Memory B cell (primary cell): ENCODE results near the gene HOXD11.
A peak's percentile ranks its signal among the peaks of the same experiment; 100 is the strongest.

Experiments
- ATAC-seq: fragments of 150-1000 bp; cut with Tn5 transposase; 2 replicates; pipeline ENCODE4 v1.10.0; 2021; ENCODE audit warnings: low read depth, mild to moderate bottlenecking, moderate library complexity
- DNase-seq, 2 donors: peaks; one replicate each; pipeline ENCODE4 v3.0.0; 2022; ENCODE audit warnings: low spot score in 2 of 2
- H3K27ac Mint-ChIP-seq: one replicate; pipeline ENCODE4 v1.8.0; 2022; ENCODE audit warnings: mild to moderate bottlenecking, moderate library complexity, mixed read lengths
- H3K27me3 Mint-ChIP-seq: one replicate; pipeline ENCODE4 v1.8.0; 2022; ENCODE audit warnings: mixed read lengths
- H3K36me3 Mint-ChIP-seq: one replicate; pipeline ENCODE4 v1.8.0; 2022; ENCODE audit warnings: mild to moderate bottlenecking, mixed read lengths
- H3K4me1 Mint-ChIP-seq: one replicate; pipeline ENCODE4 v1.8.0; 2022; ENCODE audit warnings: mixed read lengths
- H3K4me3 Mint-ChIP-seq: one replicate; pipeline ENCODE4 v1.8.0; 2022; ENCODE audit warnings: mild to moderate bottlenecking, moderate library complexity, mixed read lengths
- H3K9me3 Mint-ChIP-seq: one replicate; pipeline ENCODE4 v1.8.0; 2022; ENCODE audit warnings: mixed read lengths

The HOXD11 gene

DNA sequence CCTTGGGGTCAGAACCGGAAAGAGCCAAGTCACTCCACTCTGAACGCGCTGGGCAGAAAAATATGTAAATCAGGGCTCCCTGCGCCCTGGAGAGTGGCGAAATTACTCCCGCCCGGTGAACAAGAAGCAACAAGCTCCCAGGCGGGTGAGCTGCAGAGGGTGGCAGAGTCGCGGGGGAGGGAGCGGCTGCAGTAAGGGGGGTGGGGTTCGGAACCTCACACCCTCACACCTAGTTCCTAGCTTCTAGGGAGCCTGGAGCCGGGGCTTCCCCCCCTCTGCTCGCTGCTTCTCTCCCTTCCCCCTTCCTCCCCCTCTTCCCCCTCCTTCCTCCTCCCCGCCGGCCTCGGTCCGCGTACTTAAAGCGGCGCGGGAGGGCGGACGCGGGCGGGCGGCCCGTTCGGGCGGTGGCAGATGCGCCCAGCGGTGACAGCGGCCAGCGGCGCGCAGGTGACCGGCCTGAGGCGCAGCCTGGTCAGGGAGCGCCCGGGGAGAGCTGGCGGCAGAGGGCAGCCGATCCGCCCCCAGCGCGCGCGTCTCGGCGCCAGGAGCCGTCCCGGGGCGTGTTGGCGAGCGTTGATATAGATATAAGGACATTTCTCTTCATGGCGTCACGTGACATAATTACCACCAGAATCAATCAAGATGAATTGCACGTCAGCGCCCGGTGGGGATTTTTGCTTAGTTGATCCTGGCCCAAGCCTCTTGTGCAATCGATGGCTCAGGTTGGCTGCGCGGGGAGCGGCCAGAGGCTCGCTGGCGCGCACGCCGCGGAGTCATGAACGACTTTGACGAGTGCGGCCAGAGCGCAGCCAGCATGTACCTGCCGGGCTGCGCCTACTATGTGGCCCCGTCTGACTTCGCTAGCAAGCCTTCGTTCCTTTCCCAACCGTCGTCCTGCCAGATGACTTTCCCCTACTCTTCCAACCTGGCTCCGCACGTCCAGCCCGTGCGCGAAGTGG is at the start of gene HOXD11:
Gene HOXD11, plus strand, starts transcription at position 700 of the 959 bp plus-strand sequence. Its CDS starts 76 bp downstream, at position 776.
- Mint-ChIP-seq H3K27ac (no peak within 1 kb of the TSS), H3K36me3 (peaks cover 4% of the 10 kb centered on the region), H3K9me3 (peaks cover 5% of the 10 kb centered on the region), H3K27me3 (peaks cover 28% of the 10 kb centered on the region), H3K4me3 (peak within 1 kb of the TSS; percentile 14), H3K4me1 (peaks cover 11% of the 10 kb centered on the region)
- DNase-seq: no peak
- no peak for ATAC-seq

DNA sequence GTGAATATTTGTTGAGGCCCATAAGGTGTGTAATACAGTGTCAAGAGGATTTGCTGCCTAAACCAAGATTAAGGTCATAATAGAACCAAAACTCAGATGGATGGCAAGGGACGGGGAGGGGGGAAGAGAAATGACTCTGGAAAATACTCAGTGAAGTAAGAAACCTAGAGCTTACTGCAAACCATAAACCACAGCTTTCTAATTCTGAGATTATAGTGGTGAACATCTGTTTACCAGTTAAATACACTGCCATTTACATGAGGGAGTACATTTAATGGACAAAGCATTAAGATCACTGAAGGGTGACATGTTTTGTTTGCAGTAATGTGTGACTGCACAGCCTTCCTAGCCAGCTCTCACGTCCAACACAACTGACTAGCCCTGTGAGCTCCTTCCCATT is 43.1 kb upstream of the HOXD11 start:
- Mint-ChIP-seq H3K27ac (no peak overlapping the region), H3K36me3 (no peaks in the 10 kb centered on the region), H3K4me1 (no peaks in the 10 kb centered on the region), H3K27me3 (peaks cover 22% of the 10 kb centered on the region), H3K9me3 (no peaks in the 10 kb centered on the region), H3K4me3 (no peak overlapping the region)
- no peak for ATAC-seq
- DNase-seq: no peak

DNA sequence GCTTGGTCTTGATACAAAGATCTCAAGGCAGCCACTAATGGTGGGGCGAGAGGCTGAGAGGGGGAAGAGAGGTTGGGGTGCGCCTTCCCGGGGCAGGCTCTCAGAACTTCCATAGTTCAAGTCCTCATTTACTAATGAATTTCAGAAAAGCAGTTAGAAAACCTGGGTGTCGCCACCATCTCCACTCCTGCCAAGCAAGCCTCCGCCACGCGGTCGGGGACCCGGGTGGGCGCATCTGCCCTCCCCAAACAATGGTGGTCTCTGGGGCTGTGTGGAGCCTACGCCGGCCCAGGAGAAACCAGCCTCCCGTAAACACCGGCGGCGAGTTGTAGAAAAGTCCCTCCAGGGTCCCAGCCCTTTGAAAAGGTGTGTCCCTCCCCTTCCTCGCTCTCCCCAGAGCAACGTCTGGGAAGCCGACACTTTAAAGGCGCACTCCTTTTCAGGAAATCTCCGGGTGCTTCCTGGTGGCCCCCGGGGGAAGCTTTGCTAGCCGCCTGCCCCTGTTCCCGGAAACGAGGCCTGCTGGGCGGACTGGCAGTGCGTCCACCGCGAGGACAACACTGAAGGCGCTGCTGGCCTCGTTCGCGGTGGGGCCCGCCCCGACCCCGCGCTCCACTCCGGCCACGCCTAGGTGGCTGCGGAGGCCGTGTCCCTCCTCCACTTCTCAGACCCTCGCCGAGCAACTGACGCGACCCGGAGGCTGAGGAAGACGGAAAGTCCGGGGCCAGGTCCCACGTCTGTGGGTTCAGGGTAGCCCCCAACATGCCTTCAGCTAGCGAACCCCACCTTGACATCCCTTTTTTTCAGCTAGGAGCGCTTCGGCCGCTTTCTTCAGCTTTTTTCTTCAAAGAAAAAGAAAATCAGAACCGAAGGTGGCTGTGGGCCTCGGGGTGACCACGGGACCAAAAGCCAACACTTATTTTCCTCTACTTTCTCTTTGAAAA is 40.2 kb upstream of the HOXD11 start:
- H3K4me1 Mint-ChIP-seq: no peaks in the 10 kb centered on the region
- H3K4me3 Mint-ChIP-seq: no peak overlapping the region
- peaks cover 35% of the 10 kb centered on the region for H3K27me3 Mint-ChIP-seq
- no peaks in the 10 kb centered on the region for H3K36me3 Mint-ChIP-seq
- H3K27ac Mint-ChIP-seq: no peak overlapping the region
- no peaks in the 10 kb centered on the region for H3K9me3 Mint-ChIP-seq
- DNase-seq: no peak
- no peak for ATAC-seq

DNA sequence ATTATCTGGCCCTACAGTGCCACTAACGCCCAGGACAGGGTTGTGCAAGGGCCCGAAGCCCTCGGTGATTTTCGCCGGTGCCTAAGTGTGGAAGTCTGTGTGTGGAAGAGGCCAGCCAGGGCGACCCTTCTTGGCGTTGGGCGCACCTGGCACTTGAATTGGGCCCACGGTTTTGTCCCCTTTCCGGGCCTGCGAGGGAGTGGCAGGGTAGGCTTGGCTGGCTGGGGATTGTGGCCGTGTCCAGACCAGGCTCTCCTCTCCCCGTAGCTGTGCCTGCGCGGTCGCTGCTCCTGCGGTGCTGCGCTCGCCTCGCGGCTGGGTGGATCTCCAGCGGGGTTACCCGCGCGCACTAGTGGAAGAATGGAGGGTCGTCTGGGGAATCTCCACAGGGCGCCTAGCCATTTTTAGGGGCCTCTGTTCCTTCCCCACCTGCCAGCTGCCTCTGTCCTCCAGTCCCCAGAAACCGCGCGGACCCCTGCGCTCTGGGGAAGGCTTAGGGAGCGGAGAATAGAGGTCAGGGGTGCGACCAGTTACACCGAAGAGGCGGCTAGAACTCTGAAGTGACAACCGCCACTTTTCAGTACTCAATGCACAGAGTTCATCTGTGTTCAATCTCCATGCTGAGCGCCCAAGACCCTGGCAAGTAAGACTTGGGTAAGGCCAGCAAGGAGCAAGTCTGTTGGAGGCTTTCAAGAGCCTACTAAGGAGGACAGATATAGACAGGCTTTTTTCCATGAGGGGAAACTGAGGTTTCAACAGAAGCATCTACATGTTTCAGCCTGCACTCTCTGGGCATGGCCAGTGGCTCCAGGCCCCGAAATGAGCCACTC is 39.3 kb upstream of the HOXD11 start:
- Mint-ChIP-seq H3K4me3 (no peak overlapping the region), H3K27me3 (peaks cover 34% of the 10 kb centered on the region), H3K9me3 (no peaks in the 10 kb centered on the region), H3K4me1 (no peaks in the 10 kb centered on the region), H3K27ac (no peak overlapping the region), H3K36me3 (no peaks in the 10 kb centered on the region)
- ATAC-seq: no peak
- no peak for DNase-seq

DNA sequence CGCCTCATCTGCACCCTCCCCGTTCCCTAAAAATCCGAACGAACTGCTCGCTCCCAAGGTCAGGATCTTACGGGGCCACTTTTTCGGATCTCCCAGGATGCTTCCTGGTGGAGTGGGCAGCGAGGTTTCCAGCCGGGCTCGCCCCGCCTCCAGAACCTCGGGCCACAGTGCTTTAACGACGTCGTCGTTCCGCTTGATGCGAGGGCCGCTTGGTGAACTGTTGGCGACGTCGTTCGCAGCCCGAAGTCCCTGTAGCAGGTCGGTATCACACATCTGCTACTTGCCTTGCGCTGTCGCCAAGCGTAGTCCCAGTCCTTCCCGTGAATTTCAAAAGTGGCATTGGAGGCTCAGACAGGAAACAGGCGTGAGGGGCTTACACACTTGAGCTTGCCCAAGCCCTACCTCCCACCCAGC is 38.7 kb upstream of the HOXD11 start:
- ATAC-seq (no peak), DNase-seq (no peak)
- no peaks in the 10 kb centered on the region for H3K9me3 Mint-ChIP-seq
- peaks cover 34% of the 10 kb centered on the region for H3K27me3 Mint-ChIP-seq
- no peaks in the 10 kb centered on the region for H3K4me1 Mint-ChIP-seq
- no peak overlapping the region for H3K4me3 Mint-ChIP-seq
- no peak overlapping the region for H3K27ac Mint-ChIP-seq
- no peaks in the 10 kb centered on the region for H3K36me3 Mint-ChIP-seq

DNA sequence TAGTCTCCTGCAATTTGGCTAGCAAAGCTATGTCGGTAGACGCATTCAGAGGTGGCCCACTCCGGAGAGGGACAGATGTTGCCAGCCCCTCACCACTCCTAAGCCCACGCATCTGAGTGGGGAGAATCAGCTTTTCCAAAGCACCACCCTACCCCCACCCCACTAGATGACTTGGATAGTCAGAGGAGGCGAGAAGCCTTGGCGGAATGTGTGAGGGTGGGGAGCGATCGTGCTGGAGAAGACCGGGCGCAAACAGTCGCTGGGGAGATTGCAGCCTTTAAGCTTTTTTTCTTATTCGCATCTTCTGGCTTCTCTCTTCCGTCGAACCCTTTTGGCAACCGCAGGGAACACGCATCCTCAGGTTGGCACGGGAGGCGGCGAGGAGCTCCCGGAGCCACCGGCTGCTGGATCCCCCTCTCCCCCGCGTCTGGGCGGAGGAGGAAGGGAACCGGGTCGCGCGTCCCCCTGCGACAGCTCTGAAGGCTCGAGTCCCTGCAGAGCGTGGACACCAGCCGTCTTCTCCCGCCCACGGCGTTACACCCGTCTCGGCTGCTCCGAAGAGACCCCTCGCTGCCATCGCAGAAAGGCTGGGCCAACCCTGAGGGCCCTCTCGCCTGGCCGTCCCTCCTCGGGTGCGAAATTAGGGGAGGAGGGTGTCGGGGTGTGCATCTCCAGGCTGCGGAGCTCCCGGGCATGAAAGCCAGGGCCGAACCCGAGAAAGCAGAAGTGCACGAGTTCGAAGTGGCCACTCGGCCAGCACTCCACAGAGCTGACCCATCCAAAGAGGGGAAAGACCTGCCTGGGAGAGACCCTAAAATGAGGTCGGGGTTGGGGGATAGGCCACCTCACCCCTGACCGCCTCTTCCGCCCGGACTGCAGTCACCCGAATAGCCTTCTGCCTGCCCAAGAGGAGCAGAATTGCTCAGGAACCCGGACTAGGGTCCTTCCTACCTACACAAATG is 35.5 kb upstream of the HOXD11 start:
- H3K27ac Mint-ChIP-seq: no peak overlapping the region
- no peaks in the 10 kb centered on the region for H3K36me3 Mint-ChIP-seq
- peaks cover 1% of the 10 kb centered on the region for H3K9me3 Mint-ChIP-seq
- H3K4me1 Mint-ChIP-seq: no peaks in the 10 kb centered on the region
- H3K4me3 Mint-ChIP-seq: no peak overlapping the region
- ATAC-seq (no peak), DNase-seq (no peak)
- H3K27me3 Mint-ChIP-seq: peaks cover 33% of the 10 kb centered on the region

DNA sequence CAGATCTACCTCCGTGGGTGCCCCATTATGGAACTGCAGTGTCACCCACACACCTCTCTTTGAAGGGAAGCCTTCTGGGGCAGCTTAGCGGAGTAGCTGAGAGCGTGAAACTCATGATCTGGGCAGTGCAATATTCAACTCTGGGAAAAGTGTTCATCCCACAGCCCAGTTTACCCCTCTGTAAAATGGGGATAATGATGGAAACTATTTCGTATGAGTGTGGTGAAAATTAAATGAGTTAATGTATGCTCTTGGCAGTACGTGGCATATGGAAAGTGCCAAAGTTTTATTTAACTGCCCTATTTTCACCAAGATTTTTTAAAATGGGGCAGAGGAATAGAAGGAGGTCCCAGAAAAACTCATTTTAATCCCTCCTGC is 34.8 kb upstream of the HOXD11 start:
- no peaks in the 10 kb centered on the region for H3K4me1 Mint-ChIP-seq
- H3K27me3 Mint-ChIP-seq: peaks cover 35% of the 10 kb centered on the region
- peaks cover 1% of the 10 kb centered on the region for H3K9me3 Mint-ChIP-seq
- H3K36me3 Mint-ChIP-seq: no peaks in the 10 kb centered on the region
- ATAC-seq (no peak), DNase-seq (no peak)
- no peak overlapping the region for H3K27ac Mint-ChIP-seq
- no peak overlapping the region for H3K4me3 Mint-ChIP-seq

DNA sequence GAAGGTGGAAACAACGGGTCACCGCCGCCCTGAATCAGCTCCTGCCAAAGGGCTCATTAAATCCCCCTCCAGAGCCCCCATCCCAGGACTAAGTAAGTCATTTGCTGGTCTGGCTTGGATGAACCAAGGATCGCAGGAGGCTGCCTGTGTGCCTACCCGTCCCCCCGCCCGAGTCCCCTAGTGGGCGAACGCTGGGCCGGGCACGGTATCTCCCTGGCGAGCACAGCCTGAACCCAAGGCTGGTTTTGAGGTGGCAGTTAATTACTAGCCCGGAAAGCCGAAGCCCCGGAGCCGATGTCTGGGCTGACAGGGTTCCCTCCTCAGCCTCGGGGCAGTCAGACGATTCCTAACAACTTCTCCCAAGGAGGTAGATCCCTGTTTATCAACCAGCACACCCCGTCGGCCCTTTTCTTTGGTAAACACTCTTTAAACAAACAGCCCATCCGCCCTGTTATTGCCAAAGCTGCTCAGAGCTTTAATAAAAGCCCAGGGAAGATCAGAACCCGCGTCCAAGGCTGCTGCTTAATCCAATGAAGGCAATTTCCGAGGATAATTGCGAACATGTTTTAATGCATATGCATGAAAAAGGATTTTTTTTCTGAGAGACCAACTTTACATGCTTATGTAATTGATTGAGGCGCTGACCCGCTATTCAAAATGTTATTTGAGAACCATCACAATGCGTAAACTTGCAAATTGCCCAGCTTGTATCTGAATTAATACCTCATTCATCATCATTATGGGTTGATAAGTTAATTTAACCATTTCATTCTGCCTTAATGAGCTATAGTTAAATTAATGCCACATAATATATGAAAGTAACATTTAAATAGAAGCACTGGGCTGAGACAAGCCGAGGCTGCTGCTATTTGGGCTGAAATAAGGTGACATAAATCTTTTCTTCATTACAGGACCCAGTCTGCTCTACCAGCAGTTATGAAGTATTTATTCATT is 33.9 kb upstream of the HOXD11 start:
- DNase-seq (no peak), ATAC-seq (no peak)
- Mint-ChIP-seq H3K4me3 (no peak overlapping the region), H3K36me3 (no peaks in the 10 kb centered on the region), H3K9me3 (peaks cover 1% of the 10 kb centered on the region), H3K4me1 (no peaks in the 10 kb centered on the region), H3K27ac (no peak overlapping the region), H3K27me3 (peaks cover 36% of the 10 kb centered on the region)

DNA sequence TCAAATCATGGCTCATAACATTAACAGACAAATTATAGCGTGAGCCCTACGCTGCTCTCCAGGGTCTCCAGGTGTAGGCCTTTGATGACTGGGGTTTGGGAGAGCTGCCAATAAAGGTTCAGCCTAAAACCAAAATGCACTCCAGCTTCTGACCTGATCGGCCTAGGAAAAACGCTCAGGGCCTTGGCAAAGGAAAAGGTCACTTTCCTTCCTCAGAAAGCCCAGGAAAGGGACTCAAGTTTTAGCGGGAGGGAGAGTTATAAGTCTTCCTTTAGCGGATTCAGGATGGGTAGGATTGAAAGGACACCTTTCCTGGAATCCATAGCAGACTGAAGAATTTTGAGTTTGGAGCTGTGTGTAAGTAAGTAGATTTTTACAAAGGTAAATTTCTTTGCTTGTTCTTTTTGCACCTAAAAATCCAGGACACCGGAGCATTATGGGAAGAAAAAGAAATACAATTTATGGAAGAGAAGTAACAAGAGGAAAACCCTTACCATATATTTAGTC is 32.1 kb upstream of the HOXD11 start:
- H3K27me3 Mint-ChIP-seq: peaks cover 45% of the 10 kb centered on the region
- peaks cover 1% of the 10 kb centered on the region for H3K9me3 Mint-ChIP-seq
- peaks cover 4% of the 10 kb centered on the region for H3K4me1 Mint-ChIP-seq
- H3K27ac Mint-ChIP-seq: no peak overlapping the region
- peaks cover 2% of the 10 kb centered on the region for H3K36me3 Mint-ChIP-seq
- ATAC-seq (no peak), DNase-seq (no peak)
- no peak overlapping the region for H3K4me3 Mint-ChIP-seq

DNA sequence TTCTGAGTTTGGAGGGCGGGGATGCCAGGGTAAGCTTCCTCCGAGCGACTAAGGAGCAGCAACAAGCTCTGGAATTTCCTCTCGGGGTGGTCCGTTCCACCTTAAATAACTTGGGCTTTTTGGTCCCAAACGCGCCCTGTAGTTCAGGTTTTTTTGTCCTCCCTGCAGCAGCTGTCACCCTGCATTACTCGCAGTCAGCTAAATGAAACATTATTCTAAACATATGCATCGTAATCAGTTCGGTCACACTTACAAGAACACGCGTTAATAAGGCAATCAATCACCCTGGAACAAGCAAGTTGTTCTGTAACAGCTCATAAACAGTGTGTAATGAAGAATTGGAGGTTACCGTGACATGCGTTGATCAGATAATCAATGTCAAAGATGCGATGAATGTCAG is 31.6 kb upstream of the HOXD11 start:
- no peak overlapping the region for H3K4me3 Mint-ChIP-seq

DNA sequence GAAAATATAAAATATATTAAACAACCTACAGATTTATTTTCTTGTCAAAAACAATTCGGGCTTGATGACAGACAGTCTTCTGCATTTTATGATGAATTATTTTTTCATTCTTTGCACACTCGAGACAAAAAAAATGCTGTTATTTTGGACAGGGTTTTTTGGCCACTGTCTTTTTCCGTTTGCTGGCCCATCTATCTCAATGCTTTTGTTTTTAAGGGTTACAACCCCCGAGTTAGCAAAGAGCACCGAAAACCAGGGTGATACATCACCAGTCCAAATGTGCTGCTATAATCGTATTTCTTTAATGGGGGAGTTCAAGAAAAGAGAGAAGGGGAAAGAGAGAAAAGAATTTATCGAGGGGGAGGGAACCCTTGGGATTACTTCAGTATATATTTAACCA is 31.0 kb upstream of the HOXD11 start:
- ATAC-seq: no peak
- peaks cover 1% of the 10 kb centered on the region for H3K9me3 Mint-ChIP-seq
- H3K27me3 Mint-ChIP-seq: peaks cover 35% of the 10 kb centered on the region
- H3K4me3 Mint-ChIP-seq: no peak overlapping the region
- H3K4me1 Mint-ChIP-seq: peaks cover 4% of the 10 kb centered on the region
- H3K27ac Mint-ChIP-seq: no peak overlapping the region
- no peak for DNase-seq
- H3K36me3 Mint-ChIP-seq: peaks cover 2% of the 10 kb centered on the region

More for the DNA sequence above, 31.6 kb upstream of the HOXD11 start:
- Mint-ChIP-seq H3K36me3 (peaks cover 2% of the 10 kb centered on the region), H3K4me1 (peaks cover 4% of the 10 kb centered on the region), H3K9me3 (peaks cover 1% of the 10 kb centered on the region), H3K27me3 (peaks cover 40% of the 10 kb centered on the region), H3K27ac (no peak overlapping the region)
- no peak for DNase-seq
- no peak for ATAC-seq

DNA sequence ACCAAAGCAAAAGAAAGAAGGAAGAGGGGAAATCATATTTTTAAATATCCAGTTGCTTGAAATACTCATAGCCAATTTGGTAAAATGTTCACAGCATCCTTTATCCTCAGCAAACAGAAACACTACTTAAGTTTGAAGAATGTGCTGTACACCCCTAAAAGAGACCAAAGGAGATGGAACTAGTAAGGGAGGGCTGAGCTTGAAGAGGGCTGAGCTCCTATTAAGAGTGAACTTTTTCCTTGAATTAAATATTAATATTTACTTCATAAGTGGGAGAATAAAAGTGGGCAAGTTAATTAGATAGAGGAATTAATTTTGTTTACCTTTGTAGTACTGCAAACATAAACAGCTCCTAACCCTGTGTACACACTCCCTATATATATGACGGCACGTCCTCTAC is 30.3 kb upstream of the HOXD11 start:
- peaks cover 33% of the 10 kb centered on the region for H3K27me3 Mint-ChIP-seq
- no peak overlapping the region for H3K27ac Mint-ChIP-seq
- peaks cover 2% of the 10 kb centered on the region for H3K36me3 Mint-ChIP-seq
- H3K4me1 Mint-ChIP-seq: peaks cover 4% of the 10 kb centered on the region
- H3K4me3 Mint-ChIP-seq: no peak overlapping the region
- ATAC-seq: no peak
- DNase-seq: no peak
- peaks cover 1% of the 10 kb centered on the region for H3K9me3 Mint-ChIP-seq
